DND-41 (cell line): ENCODE measurements around the gene TOGARAM1.

Experiments
- CTCF ChIP-seq: IDR thresholded peaks from 2 replicates; pipeline ENCODE4 v1.5.1; 2012; ENCODE audit warnings: borderline replicate concordance, low read length, moderate library complexity, mild to moderate bottlenecking; ENCODE audit not compliant: poor library complexity, severe bottlenecking; ENCODE audit errors: extremely low read depth
- EZH2 ChIP-seq: IDR thresholded peaks from 3 replicates; pipeline ENCODE4 v1.6.1; 2012; ENCODE audit warnings: borderline replicate concordance, low read depth, mild to moderate bottlenecking, moderate library complexity, low read length, inconsistent platforms; ENCODE audit not compliant: severe bottlenecking

GRCh38 chr14:45104561-45104960 lies 142.6 kb downstream of the TOGARAM1 start:
- TF ChIP-seq CTCF (no peak), EZH2 (no peak)
